ENCODE measurements around the gene DIAPH1. TPM values are rescaled to one million over a fixed set of nuclear protein-coding genes. Genes with fewer than 3 reads are reported as not detected.

Gene DIAPH1
- total RNA-seq, 5 donors from 2014 or later (not counting 1 experiment from before 2014, with no cell fraction given) = 190 to 271 (median 211) TPM

GRCh38 chr5:141490271-141490670 is 128.5 kb downstream of the DIAPH1 start:
- Histone ChIP-seq H3K4me3 (ENCODE audit: control insufficient read depth in 1 of 2, extremely low read depth in 1 of 2, low read length in 1 of 2) (no peak overlapping the region), H3K27ac (ENCODE audit: low read length) (no peak overlapping the region), H3K4me1 (ENCODE audit: control insufficient read depth in 1 of 2, extremely low read depth in 1 of 2, insufficient read depth in 2 of 2, low read length in 2 of 2) (peaks cover 2 to 21% of the 10 kb centered on the region in 2 experiments), H3K27me3 (replicated peaks in 1 of 2; ENCODE audit: control insufficient read depth in 2 of 2, extremely low read depth in 1 of 2, insufficient read depth in 2 of 2, low read length in 1 of 2) (peaks cover 17 to 90% of the 10 kb centered on the region in 2 experiments), H3K9me3 (no peaks in the 10 kb centered on the region), H3K36me3 (ENCODE audit: control insufficient read depth in 2 of 2, extremely low read depth in 1 of 2, insufficient read depth in 1 of 2, low read length in 1 of 2) (no peaks in the 10 kb centered on the region)
- CTCF ChIA-PET = no interaction called here
- Mint-ChIP-seq H3K36me3 (no peaks in the 10 kb centered on the region), H3K4me1 (peaks cover 13 to 17% (median 16%) of the 10 kb centered on the region in 3 donors), H3K27me3 (peaks cover 75 to 90% of the 10 kb centered on the region in 2 donors), H3K4me3 (no peak overlapping the region), H3K9me3 (no peaks in the 10 kb centered on the region), H3K27ac (no peak overlapping the region)
- ATAC-seq (replicated peaks in 1 of 4) (no peak), DNase-seq (no peak)
- 81% methylated on average over 7 of the region's 10 CpGs for WGBS (ENCODE audit: insufficient coverage)
- POLR2A ChIA-PET = no interaction called here

DNA sequence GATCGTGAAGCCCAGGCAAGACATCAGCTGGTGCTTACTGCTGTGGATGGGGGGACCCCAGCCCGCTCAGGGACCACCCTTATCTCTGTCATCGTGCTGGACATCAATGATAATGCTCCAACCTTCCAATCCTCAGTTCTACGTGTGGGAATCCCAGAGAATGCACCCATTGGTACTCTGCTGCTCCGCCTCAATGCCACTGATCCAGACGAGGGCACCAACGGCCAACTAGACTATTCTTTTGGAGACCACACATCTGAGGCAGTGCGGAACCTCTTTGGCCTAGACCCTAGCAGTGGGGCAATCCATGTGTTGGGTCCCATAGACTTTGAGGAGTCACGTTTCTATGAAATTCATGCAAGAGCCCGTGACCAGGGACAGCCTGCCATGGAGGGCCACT is 129.0 kb downstream of the DIAPH1 start:
- no peak for DNase-seq
- Histone ChIP-seq H3K36me3 (ENCODE audit: control insufficient read depth in 2 of 2, extremely low read depth in 1 of 2, insufficient read depth in 1 of 2, low read length in 1 of 2) (no peaks in the 10 kb centered on the region), H3K27me3 (replicated peaks in 1 of 2; ENCODE audit: control insufficient read depth in 2 of 2, extremely low read depth in 1 of 2, insufficient read depth in 2 of 2, low read length in 1 of 2) (peaks cover 18 to 90% of the 10 kb centered on the region in 2 experiments), H3K4me3 (ENCODE audit: control insufficient read depth in 1 of 2, extremely low read depth in 1 of 2, low read length in 1 of 2) (no peak overlapping the region), H3K27ac (ENCODE audit: low read length) (no peak overlapping the region), H3K9me3 (no peaks in the 10 kb centered on the region), H3K4me1 (ENCODE audit: control insufficient read depth in 1 of 2, extremely low read depth in 1 of 2, insufficient read depth in 2 of 2, low read length in 2 of 2) (peaks cover 3 to 25% of the 10 kb centered on the region in 2 experiments)
- H3K27ac Mint-ChIP-seq = no peak overlapping the region
- H3K36me3 Mint-ChIP-seq = no peaks in the 10 kb centered on the region
- CTCF ChIA-PET = no interaction called here
- peaks cover 16 to 20% (median 18%) of the 10 kb centered on the region in 3 donors for H3K4me1 Mint-ChIP-seq
- peaks cover 76 to 91% of the 10 kb centered on the region in 2 donors for H3K27me3 Mint-ChIP-seq
- POLR2A ChIA-PET = no interaction called here
- 83% methylated on average over 10 of the region's 10 CpGs for WGBS (ENCODE audit: insufficient coverage)
- H3K9me3 Mint-ChIP-seq = no peaks in the 10 kb centered on the region
- ATAC-seq (replicated peaks in 1 of 4) = no peak
- no peak overlapping the region for H3K4me3 Mint-ChIP-seq

DNA sequence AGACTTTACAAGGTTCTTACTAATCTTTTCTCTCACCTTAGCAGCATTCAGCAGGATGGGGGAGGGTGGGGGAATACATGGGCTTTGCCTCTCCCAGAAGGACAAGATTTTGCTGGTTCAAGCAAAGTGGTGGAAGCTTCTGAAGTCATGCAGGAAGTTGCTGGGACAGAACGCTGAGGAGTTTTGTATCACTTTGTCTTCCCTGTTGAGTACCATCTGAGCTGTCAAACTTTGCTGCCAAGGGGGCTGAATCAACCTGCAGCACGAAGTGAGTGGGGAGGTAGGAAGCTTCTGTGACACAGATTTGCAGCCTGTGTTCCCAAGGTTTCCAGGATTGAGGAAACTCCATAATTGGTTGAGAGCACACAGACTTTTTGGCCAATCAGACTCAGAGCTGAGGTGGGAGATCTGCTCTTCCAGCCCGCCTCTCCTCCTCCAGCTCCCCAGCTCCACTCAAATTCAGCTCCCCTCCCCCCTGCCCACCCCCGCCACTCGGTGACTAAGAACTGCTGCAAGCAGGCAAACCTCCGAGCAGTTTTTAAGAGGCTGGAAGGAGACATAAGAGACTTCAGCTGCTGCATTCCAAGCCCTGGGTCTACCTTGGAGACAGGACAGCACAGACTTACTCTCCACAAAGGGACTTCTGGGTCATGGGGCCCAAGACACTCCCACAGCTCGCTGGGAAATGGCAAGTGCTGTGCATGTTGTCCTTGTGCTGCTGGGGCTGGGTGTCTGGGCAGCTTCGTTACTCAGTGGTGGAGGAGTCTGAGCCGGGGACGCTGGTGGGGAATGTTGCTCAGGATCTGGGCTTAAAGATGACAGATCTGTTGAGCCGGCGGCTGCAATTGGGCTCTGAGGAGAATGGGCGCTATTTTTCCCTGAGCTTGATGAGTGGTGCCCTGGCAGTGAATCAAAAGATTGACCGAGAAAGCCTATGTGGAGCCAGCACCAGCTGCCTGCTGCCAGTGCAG is 129.9 kb downstream of the DIAPH1 start, which contains the start of gene PCDHGC5:
PCDHGC5 (plus strand) TSS at position 491 of the 971 bp plus-strand sequence; CDS start at position 651, 160 bp downstream.
- no peak within 1 kb of the TSS for H3K4me3 ChIP-seq (ENCODE audit: control insufficient read depth in 1 of 2, extremely low read depth in 1 of 2, low read length in 1 of 2)
- peaks cover 18 to 86% of the 10 kb centered on the region in 2 experiments for H3K27me3 ChIP-seq (replicated peaks in 1 of 2; ENCODE audit: control insufficient read depth in 2 of 2, extremely low read depth in 1 of 2, insufficient read depth in 2 of 2, low read length in 1 of 2)
- H3K36me3 ChIP-seq (ENCODE audit: control insufficient read depth in 2 of 2, extremely low read depth in 1 of 2, insufficient read depth in 1 of 2, low read length in 1 of 2) = no peaks in the 10 kb centered on the region
- 71% methylated on average over 11 of the region's 14 CpGs for WGBS (ENCODE audit: insufficient coverage)
- Mint-ChIP-seq H3K4me3 (no peak within 1 kb of the TSS), H3K4me1 (peaks cover 20 to 28% (median 27%) of the 10 kb centered on the region in 3 donors), H3K9me3 (no peaks in the 10 kb centered on the region), H3K27me3 (peaks cover 78 to 91% of the 10 kb centered on the region in 2 donors), H3K36me3 (no peaks in the 10 kb centered on the region), H3K27ac (no peak within 1 kb of the TSS)
- no peaks in the 10 kb centered on the region for H3K9me3 ChIP-seq
- ChIA-PET POLR2A (no interaction called here), CTCF (interaction anchor here in 1 of 2 donors (1.1 kb wide), 1 partner anchor 16 kb away, joined by 3 read pairs; no protein-coding TSS in a partner anchor)
- ATAC-seq (replicated peaks in 1 of 4) (no peak), DNase-seq (no peak)
- no peak within 1 kb of the TSS for H3K27ac ChIP-seq (ENCODE audit: low read length)
- H3K4me1 ChIP-seq (ENCODE audit: control insufficient read depth in 1 of 2, extremely low read depth in 1 of 2, insufficient read depth in 2 of 2, low read length in 2 of 2) = peaks cover 3 to 30% of the 10 kb centered on the region in 2 experiments

- CTCF ChIA-PET = no interaction called here
- ATAC-seq (replicated peaks in 1 of 4) (no peak), DNase-seq (no peak)
- H3K9me3 Mint-ChIP-seq = no peaks in the 10 kb centered on the region
- no peaks in the 10 kb centered on the region for H3K36me3 Mint-ChIP-seq
- H3K27me3 Mint-ChIP-seq = peaks cover 83 to 94% of the 10 kb centered on the region in 2 donors
- H3K4me1 Mint-ChIP-seq = peaks cover 14 to 27% (median 27%) of the 10 kb centered on the region in 3 donors
- 74% methylated on average over 5 of the region's 7 CpGs for WGBS (ENCODE audit: insufficient coverage)
- no peaks in the 10 kb centered on the region for H3K36me3 ChIP-seq (ENCODE audit: control insufficient read depth in 2 of 2, extremely low read depth in 1 of 2, insufficient read depth in 1 of 2, low read length in 1 of 2)
- peaks cover 14 to 77% of the 10 kb centered on the region in 2 experiments for H3K27me3 ChIP-seq (replicated peaks in 1 of 2; ENCODE audit: control insufficient read depth in 2 of 2, extremely low read depth in 1 of 2, insufficient read depth in 2 of 2, low read length in 1 of 2)
- no peak overlapping the region for H3K4me3 Mint-ChIP-seq
- H3K9me3 ChIP-seq = no peaks in the 10 kb centered on the region
- H3K4me3 ChIP-seq (ENCODE audit: control insufficient read depth in 1 of 2, extremely low read depth in 1 of 2, low read length in 1 of 2) = no peak overlapping the region
- no peak overlapping the region for H3K27ac Mint-ChIP-seq
- POLR2A ChIA-PET = no interaction called here
- no peak overlapping the region for H3K27ac ChIP-seq (ENCODE audit: low read length)
- peaks cover 3 to 24% of the 10 kb centered on the region in 2 experiments for H3K4me1 ChIP-seq (ENCODE audit: control insufficient read depth in 1 of 2, extremely low read depth in 1 of 2, insufficient read depth in 2 of 2, low read length in 2 of 2)
These were observed 131.7 kb downstream of the DIAPH1 start for GRCh38 chr5:141487131-141487530.

- Histone ChIP-seq H3K9me3 (no peaks in the 10 kb centered on the region), H3K4me1 (ENCODE audit: control insufficient read depth in 1 of 2, extremely low read depth in 1 of 2, insufficient read depth in 2 of 2, low read length in 2 of 2) (peaks cover 3 to 14% of the 10 kb centered on the region in 2 experiments), H3K4me3 (ENCODE audit: control insufficient read depth in 1 of 2, extremely low read depth in 1 of 2, low read length in 1 of 2) (no peak overlapping the region), H3K27me3 (replicated peaks in 1 of 2; ENCODE audit: control insufficient read depth in 2 of 2, extremely low read depth in 1 of 2, insufficient read depth in 2 of 2, low read length in 1 of 2) (peaks cover 16 to 73% of the 10 kb centered on the region in 2 experiments), H3K27ac (ENCODE audit: low read length) (no peak overlapping the region), H3K36me3 (ENCODE audit: control insufficient read depth in 2 of 2, extremely low read depth in 1 of 2, insufficient read depth in 1 of 2, low read length in 1 of 2) (no peaks in the 10 kb centered on the region)
- no peak for ATAC-seq (replicated peaks in 1 of 4)
- DNase-seq = no peak
- Mint-ChIP-seq H3K9me3 (no peaks in the 10 kb centered on the region), H3K36me3 (no peaks in the 10 kb centered on the region), H3K4me3 (peak overlapping the region in 1 of 3 donors; percentile 38), H3K27me3 (peaks cover 77 to 97% of the 10 kb centered on the region in 2 donors), H3K27ac (no peak overlapping the region), H3K4me1 (peaks cover 11 to 26% (median 22%) of the 10 kb centered on the region in 3 donors)
- CTCF ChIA-PET = interaction anchor here in 1 of 2 donors (0.5 kb wide), 1 partner anchor 240 kb away, joined by 3 read pairs; no protein-coding TSS in a partner anchor
- POLR2A ChIA-PET = no interaction called here
- 80% methylated on average over 9 of the region's 9 CpGs for WGBS (ENCODE audit: insufficient coverage)
These were observed 132.7 kb downstream of the DIAPH1 start for GRCh38 chr5:141486091-141486490.

GRCh38 chr5:141485321-141486055 is 133.3 kb downstream of the DIAPH1 start:
- H3K4me3 Mint-ChIP-seq = peak overlapping the region in 2 of 3 donors; percentile 34 to 59
- ATAC-seq (replicated peaks in 1 of 4) (no peak), DNase-seq (no peak)
- peaks cover 11 to 22% (median 19%) of the 10 kb centered on the region in 3 donors for H3K4me1 Mint-ChIP-seq
- Histone ChIP-seq H3K27ac (ENCODE audit: low read length) (no peak overlapping the region), H3K4me3 (ENCODE audit: control insufficient read depth in 1 of 2, extremely low read depth in 1 of 2, low read length in 1 of 2) (peak overlapping the region in 1 of 2 donors; percentile 77), H3K4me1 (ENCODE audit: control insufficient read depth in 1 of 2, extremely low read depth in 1 of 2, insufficient read depth in 2 of 2, low read length in 2 of 2) (peaks cover 3 to 14% of the 10 kb centered on the region in 2 experiments), H3K27me3 (replicated peaks in 1 of 2; ENCODE audit: control insufficient read depth in 2 of 2, extremely low read depth in 1 of 2, insufficient read depth in 2 of 2, low read length in 1 of 2) (peaks cover 15 to 72% of the 10 kb centered on the region in 2 experiments), H3K9me3 (no peaks in the 10 kb centered on the region), H3K36me3 (ENCODE audit: control insufficient read depth in 2 of 2, extremely low read depth in 1 of 2, insufficient read depth in 1 of 2, low read length in 1 of 2) (no peaks in the 10 kb centered on the region)
- POLR2A ChIA-PET = no interaction called here
- WGBS (ENCODE audit: insufficient coverage) = 48% methylated on average over 35 of the region's 38 CpGs
- peaks cover 75 to 97% of the 10 kb centered on the region in 2 donors for H3K27me3 Mint-ChIP-seq
- H3K9me3 Mint-ChIP-seq = no peaks in the 10 kb centered on the region
- H3K27ac Mint-ChIP-seq = no peak overlapping the region
- CTCF ChIA-PET = interaction anchor here in 1 of 2 donors (0.5 kb wide), 1 partner anchor 241 kb away, joined by 3 read pairs; no protein-coding TSS in a partner anchor
- no peaks in the 10 kb centered on the region for H3K36me3 Mint-ChIP-seq

All from T-cell (primary cell).